Subcutaneous abdominal adipose tissue (tissue), 5 donors: ENCODE results near the gene ADGRG3.
A peak's percentile ranks its signal among the peaks of the same experiment; 100 is the strongest.

Experiments used
- H3K27ac ChIP-seq: one replicate; pipeline ENCODE4 v1.7.0; 2013; ENCODE audit warnings: low read depth, mild to moderate bottlenecking, inconsistent platforms, low read length, moderate library complexity
- H3K27me3 ChIP-seq, 5 donors: one replicate each; pipeline ENCODE4 v1.7.0; 2013; ENCODE audit warnings: low read length in 5 of 5, inconsistent platforms in 1 of 5; ENCODE audit not compliant: control insufficient read depth in 5 of 5, insufficient read depth in 4 of 5
- H3K36me3 ChIP-seq, 5 donors: one replicate each; pipeline ENCODE4 v1.7.0; 2013; ENCODE audit warnings: low read length in 5 of 5; ENCODE audit not compliant: control insufficient read depth in 5 of 5, insufficient read depth in 5 of 5
- H3K4me1 ChIP-seq, 5 donors: one replicate each; pipeline ENCODE4 v1.7.0; 2013; ENCODE audit warnings: low read length in 5 of 5, mild to moderate bottlenecking in 3 of 5, moderate library complexity in 1 of 5; ENCODE audit not compliant: control insufficient read depth in 5 of 5, insufficient read depth in 5 of 5
- H3K4me3 ChIP-seq, 5 donors: one replicate each; pipeline ENCODE4 v1.7.0; 2013; ENCODE audit warnings: low read length in 5 of 5, low read depth in 1 of 5
- H3K9ac ChIP-seq, 5 donors: one replicate each; pipeline ENCODE4 v1.7.0; 2013; ENCODE audit warnings: low read length in 5 of 5, mild to moderate bottlenecking in 4 of 5, moderate library complexity in 3 of 5
- H3K9me3 ChIP-seq, 5 donors: one replicate each; pipeline ENCODE4 v1.7.0; 2013; ENCODE audit warnings: low read length in 5 of 5; ENCODE audit not compliant: control insufficient read depth in 5 of 5
- donor health status: healthy.
- donor health status: healthy.
- donor health status: healthy.
- donor health status: healthy.
- donor health status: healthy.

ADGRG3 gene

GRCh38 chr16:57638381-57638780, 29.7 kb upstream of the ADGRG3 start:
- H3K4me1 ChIP-seq: peaks cover 3 to 95% (median 42%) of the 10 kb centered on the region in 5 donors
- peaks cover 0 to 3% (median 0%) of the 10 kb centered on the region in 5 donors for H3K36me3 ChIP-seq
- H3K27me3 ChIP-seq: peaks cover 13 to 28% (median 25%) of the 10 kb centered on the region in 5 donors
- peak overlapping the region; percentile 27 for H3K27ac ChIP-seq
- H3K9ac ChIP-seq: peak overlapping the region in 1 of 5 donors; percentile 55
- H3K4me3 ChIP-seq: peak overlapping the region in 1 of 5 donors; percentile 3
- H3K9me3 ChIP-seq: no peaks in the 10 kb centered on the region

GRCh38 chr16:57639172-57639887, 28.8 kb upstream of the ADGRG3 start:
- H3K36me3 ChIP-seq: peaks cover 0 to 7% (median 3%) of the 10 kb centered on the region in 5 donors
- H3K27ac ChIP-seq: peak overlapping the region; percentile 27
- H3K9me3 ChIP-seq: no peaks in the 10 kb centered on the region
- peaks cover 3 to 95% (median 40%) of the 10 kb centered on the region in 5 donors for H3K4me1 ChIP-seq
- peak overlapping the region in 1 of 5 donors; percentile 9 for H3K4me3 ChIP-seq
- peak overlapping the region in 1 of 5 donors; percentile 58 for H3K9ac ChIP-seq
- H3K27me3 ChIP-seq: peaks cover 13 to 27% (median 21%) of the 10 kb centered on the region in 5 donors

DNA sequence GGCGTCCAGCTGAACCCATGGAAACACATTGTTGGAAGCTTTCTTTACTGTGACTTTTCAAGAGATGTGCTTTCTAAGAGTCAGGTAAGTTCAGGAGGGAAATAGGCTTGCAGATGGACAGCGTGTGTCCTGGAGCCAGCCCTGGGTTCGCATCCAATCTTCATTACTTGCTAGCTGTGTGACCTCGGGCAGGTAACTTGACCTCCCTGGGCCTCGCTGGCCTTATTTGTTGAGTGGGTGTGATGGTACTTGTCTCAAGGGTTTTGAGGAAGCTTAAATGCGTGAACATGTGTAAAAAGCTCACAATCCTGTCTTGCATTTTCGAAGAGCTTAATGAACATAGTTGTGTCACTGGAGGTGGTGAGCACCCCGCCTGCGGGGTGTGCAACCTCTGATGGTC, 27.9 kb upstream of the ADGRG3 start:
- Histone ChIP-seq H3K36me3 (peaks cover 0 to 13% (median 9%) of the 10 kb centered on the region in 5 donors), H3K27ac (peak overlapping the region; percentile 27), H3K9me3 (no peaks in the 10 kb centered on the region), H3K4me3 (no peak overlapping the region), H3K27me3 (peaks cover 5 to 22% (median 15%) of the 10 kb centered on the region in 5 donors), H3K4me1 (peaks cover 3 to 95% (median 36%) of the 10 kb centered on the region in 5 donors), H3K9ac (peak overlapping the region in 1 of 5 donors; percentile 19)

GRCh38 chr16:57640612-57641011, 27.5 kb upstream of the ADGRG3 start:
- H3K27me3 ChIP-seq: peaks cover 4 to 19% (median 13%) of the 10 kb centered on the region in 5 donors
- peaks cover 0 to 13% (median 9%) of the 10 kb centered on the region in 5 donors for H3K36me3 ChIP-seq
- H3K27ac ChIP-seq: no peak overlapping the region
- no peaks in the 10 kb centered on the region for H3K9me3 ChIP-seq
- H3K4me1 ChIP-seq: peaks cover 3 to 95% (median 31%) of the 10 kb centered on the region in 5 donors
- no peak overlapping the region for H3K4me3 ChIP-seq
- no peak overlapping the region for H3K9ac ChIP-seq

DNA sequence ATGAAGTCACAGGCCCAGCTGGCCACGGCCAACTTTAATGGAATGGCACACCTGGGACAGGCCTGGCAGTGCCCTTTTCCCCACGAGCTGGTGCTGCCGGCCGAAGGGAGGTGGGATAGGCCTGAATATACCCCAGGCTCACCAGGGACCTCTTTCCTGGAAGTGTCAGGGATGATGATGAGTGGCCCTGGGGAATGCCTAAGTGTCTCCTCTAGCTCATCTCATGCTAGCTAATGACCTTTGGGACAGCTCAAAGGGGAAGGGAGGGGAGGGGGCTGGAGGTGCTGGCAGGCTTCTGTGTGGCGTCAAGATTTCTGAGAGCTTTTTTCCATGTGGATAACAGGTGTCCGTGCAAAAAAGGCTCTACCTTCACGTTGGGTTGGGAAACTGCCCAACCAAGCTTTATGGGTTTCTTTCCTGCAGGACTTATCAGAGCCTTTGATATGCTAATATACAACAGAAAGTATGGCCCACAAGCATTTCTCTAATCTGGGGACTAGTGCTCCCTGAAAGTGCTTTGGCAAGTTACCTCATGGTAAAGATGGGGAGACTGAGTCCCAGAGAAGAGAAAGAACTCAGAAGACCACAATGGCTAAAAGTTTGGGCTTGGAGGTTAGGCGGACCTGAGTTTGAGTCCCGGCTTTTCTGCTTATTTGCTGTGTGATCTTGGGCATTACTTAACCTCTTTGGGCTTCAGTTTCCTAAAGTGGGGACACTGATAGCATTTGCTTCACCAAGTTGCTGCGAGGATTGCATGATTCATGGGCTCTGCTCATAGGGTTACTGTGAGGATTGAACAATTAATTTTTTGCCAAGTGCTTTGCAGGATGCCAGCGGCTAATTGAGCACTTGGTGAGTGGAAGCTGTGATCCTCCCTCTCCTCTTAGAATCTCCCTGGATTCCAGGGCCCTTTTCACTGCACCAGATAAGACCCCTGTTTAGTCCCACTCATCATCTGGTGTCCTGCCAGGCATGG, 25.7 kb upstream of the ADGRG3 start:
- H3K9me3 ChIP-seq: no peaks in the 10 kb centered on the region
- H3K9ac ChIP-seq: no peak overlapping the region
- peaks cover 3 to 7% (median 5%) of the 10 kb centered on the region in 5 donors for H3K27me3 ChIP-seq
- no peak overlapping the region for H3K4me3 ChIP-seq
- peaks cover 0 to 13% (median 9%) of the 10 kb centered on the region in 5 donors for H3K36me3 ChIP-seq
- H3K4me1 ChIP-seq: peaks cover 0 to 89% (median 23%) of the 10 kb centered on the region in 5 donors
- peak overlapping the region; percentile 48 for H3K27ac ChIP-seq

GRCh38 chr16:57643147-57643874, 24.8 kb upstream of the ADGRG3 start:
- peaks cover 3 to 8% (median 5%) of the 10 kb centered on the region in 5 donors for H3K27me3 ChIP-seq
- H3K9me3 ChIP-seq: no peaks in the 10 kb centered on the region
- peak overlapping the region in 2 of 5 donors; percentile 3 to 14 for H3K9ac ChIP-seq
- H3K36me3 ChIP-seq: peaks cover 0 to 13% (median 9%) of the 10 kb centered on the region in 5 donors
- H3K4me3 ChIP-seq: peak overlapping the region in 1 of 5 donors; percentile 21
- H3K4me1 ChIP-seq: peaks cover 0 to 89% (median 21%) of the 10 kb centered on the region in 5 donors
- peak overlapping the region; percentile 48 for H3K27ac ChIP-seq

GRCh38 chr16:57643910-57644309, 24.2 kb upstream of the ADGRG3 start:
- peaks cover 0 to 90% (median 26%) of the 10 kb centered on the region in 5 donors for H3K4me1 ChIP-seq
- no peaks in the 10 kb centered on the region for H3K9me3 ChIP-seq
- no peak overlapping the region for H3K9ac ChIP-seq
- H3K27ac ChIP-seq: peak overlapping the region; percentile 48
- peaks cover 2 to 8% (median 5%) of the 10 kb centered on the region in 5 donors for H3K27me3 ChIP-seq
- H3K36me3 ChIP-seq: peaks cover 0 to 13% (median 9%) of the 10 kb centered on the region in 5 donors
- H3K4me3 ChIP-seq: no peak overlapping the region

DNA sequence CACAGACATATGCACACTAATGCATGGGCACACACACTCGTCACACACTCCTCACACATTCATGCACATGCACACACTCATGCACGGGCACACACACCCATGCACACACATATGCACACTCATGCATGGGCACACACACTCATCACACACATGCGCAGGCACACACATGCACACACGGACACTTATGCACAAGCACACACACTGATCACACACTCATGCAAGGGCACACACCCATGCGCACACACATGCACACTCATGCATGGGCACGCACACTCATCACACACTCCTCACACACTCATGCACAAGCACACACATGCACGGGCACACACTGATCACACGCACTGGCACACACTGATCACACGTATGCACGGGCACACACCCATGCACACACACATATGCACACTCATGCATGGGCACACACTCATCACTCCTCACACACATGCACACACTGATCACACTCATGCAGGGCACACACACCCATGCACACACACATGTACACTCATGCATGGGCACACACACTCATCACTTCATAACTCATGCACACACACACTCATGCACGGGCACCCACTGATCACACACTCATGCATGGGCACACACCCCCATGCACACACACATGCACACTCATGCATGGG, 23.6 kb upstream of the ADGRG3 start:
- no peaks in the 10 kb centered on the region for H3K9me3 ChIP-seq
- H3K9ac ChIP-seq: no peak overlapping the region
- no peak overlapping the region for H3K27ac ChIP-seq
- peaks cover 0 to 13% (median 9%) of the 10 kb centered on the region in 5 donors for H3K36me3 ChIP-seq
- H3K4me3 ChIP-seq: no peak overlapping the region
- peaks cover 0 to 86% (median 20%) of the 10 kb centered on the region in 5 donors for H3K4me1 ChIP-seq
- peaks cover 0 to 8% (median 3%) of the 10 kb centered on the region in 5 donors for H3K27me3 ChIP-seq

- H3K36me3 ChIP-seq: peaks cover 0 to 16% (median 11%) of the 10 kb centered on the region in 5 donors
- H3K4me1 ChIP-seq: peaks cover 0 to 79% (median 20%) of the 10 kb centered on the region in 5 donors
Observed at GRCh38 chr16:57645169-57645568, 22.9 kb upstream of the ADGRG3 start.

More at GRCh38 chr16:57645169-57645568, 22.9 kb upstream of the ADGRG3 start:
- Histone ChIP-seq H3K27me3 (peaks cover 0 to 8% (median 3%) of the 10 kb centered on the region in 5 donors), H3K9me3 (no peaks in the 10 kb centered on the region), H3K4me3 (peak overlapping the region in 1 of 5 donors; percentile 29), H3K27ac (peak overlapping the region; percentile 76), H3K9ac (no peak overlapping the region)
